SK-N-SH treated with all-trans-retinoic acid at 6 μM for 48 hours (cell line): Measurements from ENCODE around the gene NFAT5.

Experiments used
- ATAC-seq: fragments of 200-7000 bp; cut with Tn5 transposase; 3 replicates; pipeline ENCODE4 v1.9.1; 2020; ENCODE audit warnings: mild to moderate bottlenecking, moderate library complexity
- ARNTL ChIP-seq: fragments of 450-650 bp; formaldehyde crosslinking; IDR thresholded peaks from 2 replicates; pipeline ENCODE4 v1.5.0; 2020; ENCODE audit warnings: low read depth, mild to moderate bottlenecking, moderate library complexity, borderline replicate concordance
- BACH2 ChIP-seq: fragments of 250-450 bp; sonication (Bioruptor Pico); IDR thresholded peaks from 2 replicates; pipeline ENCODE4 v1.9.0; 2021; ENCODE audit warnings: mild to moderate bottlenecking, borderline replicate concordance
- CREB5 ChIP-seq: fragments of 250-450 bp; sonication (Bioruptor Pico); IDR thresholded peaks from 2 replicates; pipeline ENCODE4 v1.5.1; 2020; ENCODE audit warnings: low read depth, mild to moderate bottlenecking, moderate library complexity
- CSDC2 ChIP-seq: fragments of 250-450 bp; sonication (Bioruptor Pico); IDR thresholded peaks from 2 replicates; pipeline ENCODE4 v1.5.0; 2020; ENCODE audit warnings: mild to moderate bottlenecking, moderate library complexity
- CSRNP3 ChIP-seq: fragments of 250-450 bp; sonication (Bioruptor Pico); IDR thresholded peaks from 2 replicates; pipeline ENCODE4 v1.5.1; 2021; ENCODE audit warnings: mild to moderate bottlenecking, moderate library complexity
- ESRRG ChIP-seq: fragments of 250-450 bp; sonication (Bioruptor Pico); IDR thresholded peaks from 2 replicates; pipeline ENCODE4 v1.6.1; 2021; ENCODE audit warnings: mild to moderate bottlenecking
- GLIS3 ChIP-seq: fragments of 250-450 bp; sonication (Bioruptor Pico); IDR thresholded peaks from 2 replicates; pipeline ENCODE4 v1.5.0; 2020; ENCODE audit warnings: mild to moderate bottlenecking, moderate library complexity
- ISL1 ChIP-seq: fragments of 250-450 bp; sonication (Bioruptor Pico); IDR thresholded peaks from 2 replicates; pipeline ENCODE4 v2.1.2; 2022; ENCODE audit warnings: mild to moderate bottlenecking, moderate library complexity
- OSR1 ChIP-seq: fragments of 250-450 bp; sonication (Bioruptor Pico); IDR thresholded peaks from 2 replicates; pipeline ENCODE4 v1.8.0; 2022; ENCODE audit warnings: moderate library complexity, mild to moderate bottlenecking, inconsistent platforms
- PATZ1 ChIP-seq: fragments of 250-450 bp; sonication (Bioruptor Pico); IDR thresholded peaks from 2 replicates; pipeline ENCODE4 v1.8.0; 2020; ENCODE audit warnings: mild to moderate bottlenecking, moderate library complexity, borderline replicate concordance
- POU6F1 ChIP-seq: fragments of 250-450 bp; sonication (Bioruptor Pico); IDR thresholded peaks from 2 replicates; pipeline ENCODE4 v1.8.0; 2021; ENCODE audit warnings: low read depth, mild to moderate bottlenecking, moderate library complexity, borderline replicate concordance
- PPARA ChIP-seq: fragments of 250-450 bp; sonication (Bioruptor Pico); IDR thresholded peaks from 2 replicates; pipeline ENCODE4 v1.5.0; 2020; ENCODE audit warnings: mild to moderate bottlenecking, borderline replicate concordance
- SNAI2 ChIP-seq: fragments of 250-450 bp; sonication (Bioruptor Pico); IDR thresholded peaks from 2 replicates; pipeline ENCODE4 v1.5.0; 2020; ENCODE audit warnings: mild to moderate bottlenecking, moderate library complexity
- TCF4 ChIP-seq: fragments of 250-450 bp; sonication (Bioruptor Pico); IDR thresholded peaks from 2 replicates; pipeline ENCODE4 v1.8.0; 2021; ENCODE audit warnings: mild to moderate bottlenecking, moderate library complexity, borderline replicate concordance
- ZC3H10 ChIP-seq: fragments of 250-450 bp; sonication (Bioruptor Pico); IDR thresholded peaks from 2 replicates; pipeline ENCODE4 v1.5.1; 2021; ENCODE audit warnings: mild to moderate bottlenecking, moderate library complexity
- ZFP3 ChIP-seq: fragments of 250-450 bp; sonication (Bioruptor Pico); IDR thresholded peaks from 2 replicates; pipeline ENCODE4 v1.5.0; 2020; ENCODE audit warnings: mild to moderate bottlenecking, moderate library complexity
- ZFP30 ChIP-seq: fragments of 450-650 bp; formaldehyde crosslinking; IDR thresholded peaks from 2 replicates; pipeline ENCODE4 v1.5.0; 2022; ENCODE audit warnings: mild to moderate bottlenecking, moderate library complexity
- ZNF565 ChIP-seq: fragments of 450-650 bp; formaldehyde crosslinking; conservative IDR thresholded peaks from 2 replicates; pipeline ENCODE4 v1.5.0; 2020; ENCODE audit warnings: low read depth, mild to moderate bottlenecking, moderate library complexity
- ZNF70 ChIP-seq: fragments of 450-650 bp; formaldehyde crosslinking; IDR thresholded peaks from 2 replicates; pipeline ENCODE4 v1.5.0; 2020; ENCODE audit warnings: mild to moderate bottlenecking, moderate library complexity

Gene NFAT5

GRCh38 chr16:69741951-69742904, 176.5 kb downstream of the NFAT5 start:
- ATAC-seq = peak; percentile 30
- TF ChIP-seq PATZ1 (CRISPR knock-in tag) = no peak
- TF ChIP-seq ISL1 = no peak
- TF ChIP-seq CSDC2 = no peak
- no peak for TF ChIP-seq CREB5 (CRISPR knock-in tag)
- TF ChIP-seq BACH2 (CRISPR knock-in tag) = no peak
- no peak for TF ChIP-seq GLIS3 (CRISPR knock-in tag)
- no peak for TF ChIP-seq TCF4
- TF ChIP-seq ZNF70 = no peak
- TF ChIP-seq ARNTL (CRISPR knock-in tag) = no peak
- no peak for TF ChIP-seq OSR1 (CRISPR knock-in tag)
- no peak for TF ChIP-seq ZFP30 (CRISPR knock-in tag)
- TF ChIP-seq PPARA (CRISPR knock-in tag) = no peak
- no peak for TF ChIP-seq CSRNP3 (CRISPR knock-in tag)
- TF ChIP-seq SNAI2 (CRISPR knock-in tag) = no peak

GRCh38 chr16:69744363-69745231, 178.8 kb downstream of the NFAT5 start:
- ATAC-seq = no peak
- TF ChIP-seq TCF4 (no peak), ZNF565 (CRISPR knock-in tag) (no peak), PPARA (CRISPR knock-in tag) (no peak), ESRRG (CRISPR knock-in tag) (no peak), PATZ1 (CRISPR knock-in tag) (no peak), ISL1 (no peak), ZFP30 (CRISPR knock-in tag) (no peak), POU6F1 (CRISPR knock-in tag) (no peak), CREB5 (CRISPR knock-in tag) (no peak), CSRNP3 (CRISPR knock-in tag) (no peak), ZFP3 (CRISPR knock-in tag) (no peak), ARNTL (CRISPR knock-in tag) (no peak), BACH2 (CRISPR knock-in tag) (no peak), ZC3H10 (CRISPR knock-in tag) (no peak)
